Measurements from ENCODE around the gene DIP2C. TPM values are rescaled to one million over a fixed set of nuclear protein-coding genes. Genes with fewer than 3 reads are reported as not detected.

DIP2C gene
- total and polyA plus RNA-seq, 2 experiments from 2014 or later, result 9.1 to 15.8 TPM

- Histone ChIP-seq H3K36me3 (no peaks in the 10 kb centered on the region), H3K27ac (no peak overlapping the region), H3K9me3 (ENCODE audit: low read depth) (no peaks in the 10 kb centered on the region), H3K27me3 (no peaks in the 10 kb centered on the region), H3K4me3 (no peak overlapping the region), H3K4me1 (ENCODE audit: low read depth) (no peaks in the 10 kb centered on the region)
- no peak for TF ChIP-seq CTCF (IDR thresholded peaks at IDR 0.05; ENCODE audit: low read depth, low read length)
- DNase-seq (ENCODE audit: low read depth in 1 of 2, low spot score in 1 of 2), result no peak
Observed at GRCh38 chr10:458421-458851, 231.0 kb downstream of the DIP2C start.

GRCh38 chr10:456486-456885 lies 233.0 kb downstream of the DIP2C start:
- no peak for DNase-seq (ENCODE audit: low read depth in 1 of 2, low spot score in 1 of 2)
- Histone ChIP-seq H3K36me3 (no peaks in the 10 kb centered on the region), H3K27me3 (no peaks in the 10 kb centered on the region), H3K27ac (no peak overlapping the region), H3K4me1 (ENCODE audit: low read depth) (no peaks in the 10 kb centered on the region), H3K9me3 (ENCODE audit: low read depth) (no peaks in the 10 kb centered on the region), H3K4me3 (no peak overlapping the region)
- TF ChIP-seq CTCF (IDR thresholded peaks at IDR 0.05; ENCODE audit: low read depth, low read length), result no peak

- Histone ChIP-seq H3K27me3 (no peaks in the 10 kb centered on the region), H3K4me3 (no peak overlapping the region), H3K27ac (no peak overlapping the region), H3K36me3 (no peaks in the 10 kb centered on the region), H3K9me3 (ENCODE audit: low read depth) (no peaks in the 10 kb centered on the region), H3K4me1 (ENCODE audit: low read depth) (no peaks in the 10 kb centered on the region)
- TF ChIP-seq CTCF (IDR thresholded peaks at IDR 0.05; ENCODE audit: low read depth, low read length), result no peak
- peak in 1 of 2 donors; percentile 92 for DNase-seq (ENCODE audit: low read depth in 1 of 2, low spot score in 1 of 2)
Observed at GRCh38 chr10:454860-455259, 234.6 kb downstream of the DIP2C start.

GRCh38 chr10:453647-454046 lies 235.8 kb downstream of the DIP2C start:
- Histone ChIP-seq H3K4me3 (no peak overlapping the region), H3K27ac (no peak overlapping the region), H3K27me3 (no peaks in the 10 kb centered on the region), H3K4me1 (ENCODE audit: low read depth) (no peaks in the 10 kb centered on the region), H3K9me3 (ENCODE audit: low read depth) (no peaks in the 10 kb centered on the region), H3K36me3 (no peaks in the 10 kb centered on the region)
- no peak for DNase-seq (ENCODE audit: low read depth in 1 of 2, low spot score in 1 of 2)
- TF ChIP-seq CTCF (IDR thresholded peaks at IDR 0.05; ENCODE audit: low read depth, low read length), result no peak

GRCh38 chr10:452512-453426 lies 236.7 kb downstream of the DIP2C start:
- no peaks in the 10 kb centered on the region for H3K36me3 ChIP-seq
- H3K9me3 ChIP-seq (ENCODE audit: low read depth), result no peaks in the 10 kb centered on the region
- no peaks in the 10 kb centered on the region for H3K4me1 ChIP-seq (ENCODE audit: low read depth)
- DNase-seq (ENCODE audit: low read depth in 1 of 2, low spot score in 1 of 2), result no peak
- no peak for TF ChIP-seq CTCF (IDR thresholded peaks at IDR 0.05; ENCODE audit: low read depth, low read length)
- no peaks in the 10 kb centered on the region for H3K27me3 ChIP-seq
- H3K27ac ChIP-seq, result no peak overlapping the region
- H3K4me3 ChIP-seq, result no peak overlapping the region
